Neuronal stem cell (in vitro differentiated cells): ENCODE results near the gene FSD1.

Experiments used
- DNase-seq: peaks from one replicate; pipeline ENCODE4 v3.0.0-alpha.2; 2013; ENCODE audit warnings: low spot score
- H2AFZ ChIP-seq: one replicate; pipeline ENCODE4 v1.6.1; 2013; ENCODE audit warnings: mild to moderate bottlenecking, low read length, inconsistent platforms
- H2AK5ac ChIP-seq: 2 replicates; pipeline ENCODE4 v1.6.1; 2013; ENCODE audit warnings: low read depth, mild to moderate bottlenecking, inconsistent platforms, low read length, moderate library complexity, mixed read lengths
- H2BK120ac ChIP-seq: 2 replicates; pipeline ENCODE4 v1.6.1; 2013; ENCODE audit warnings: low read depth, mild to moderate bottlenecking, inconsistent platforms, low read length, moderate library complexity, mixed read lengths
- H2BK12ac ChIP-seq: one replicate; pipeline ENCODE4 v1.6.1; 2013; ENCODE audit warnings: low read length, inconsistent platforms
- H2BK15ac ChIP-seq: 2 replicates; pipeline ENCODE4 v1.6.1; 2013; ENCODE audit warnings: mild to moderate bottlenecking, low read length, inconsistent platforms, mixed read lengths
- H2BK5ac ChIP-seq: one replicate; pipeline ENCODE4 v1.6.1; 2013; ENCODE audit warnings: inconsistent platforms, mild to moderate bottlenecking, low read length, moderate library complexity
- H3K14ac ChIP-seq: one replicate; pipeline ENCODE4 v1.6.1; 2013; ENCODE audit warnings: low read length, inconsistent platforms
- H3K18ac ChIP-seq: 2 replicates; pipeline ENCODE4 v1.6.1; 2013; ENCODE audit warnings: low read length, inconsistent platforms
- H3K23ac ChIP-seq: 2 replicates; pipeline ENCODE4 v1.6.1; 2013; ENCODE audit warnings: low read depth, mild to moderate bottlenecking, mixed read lengths, low read length, inconsistent platforms; ENCODE audit not compliant: poor library complexity
- H3K27ac ChIP-seq: replicated peaks from 3 replicates; pipeline ENCODE4 v1.5.1; 2013; ENCODE audit warnings: low read length, inconsistent platforms
- H3K27me3 ChIP-seq, 3 experiments: 2 replicates each; pipeline ENCODE4 v1.6.1; 2013; ENCODE audit warnings: low read length in 3 of 3, mild to moderate bottlenecking in 2 of 3, inconsistent platforms in 1 of 3, low read depth in 1 of 3, mixed read lengths in 1 of 3, moderate library complexity in 1 of 3; ENCODE audit not compliant: control insufficient read depth in 3 of 3, insufficient read depth in 3 of 3
- H3K36me3 ChIP-seq, 2 donors: replicated peaks in 1 of 2; 2 replicates each; pipeline ENCODE4 v1.6.1; 2013; ENCODE audit warnings: low read length in 2 of 2; ENCODE audit not compliant: control insufficient read depth in 2 of 2, insufficient read depth in 2 of 2
- H3K4ac ChIP-seq: 2 replicates; pipeline ENCODE4 v1.6.1; 2013; ENCODE audit warnings: inconsistent platforms, mild to moderate bottlenecking, low read length, moderate library complexity
- H3K4me1 ChIP-seq, 2 donors: 1 replicate in 1 of 2; 2 replicates in 1 of 2; pipeline ENCODE4 v1.6.1; 2013; ENCODE audit warnings: low read length in 2 of 2, low read depth in 1 of 2; ENCODE audit not compliant: control insufficient read depth in 2 of 2, insufficient read depth in 1 of 2
- H3K4me2 ChIP-seq: one replicate; pipeline ENCODE4 v1.6.1; 2013; ENCODE audit warnings: mild to moderate bottlenecking, low read length, inconsistent platforms; ENCODE audit not compliant: insufficient read depth, poor library complexity, severe bottlenecking
- H3K4me3 ChIP-seq, 2 donors: 2 replicates each; pipeline ENCODE4 v1.5.1; 2013; ENCODE audit warnings: low read length in 2 of 2, mild to moderate bottlenecking in 2 of 2, inconsistent platforms in 1 of 2, moderate library complexity in 1 of 2
- H3K79me1 ChIP-seq: one replicate; pipeline ENCODE4 v1.6.1; 2013; ENCODE audit warnings: low read depth, mild to moderate bottlenecking, inconsistent platforms, low read length, moderate library complexity
- H3K9ac ChIP-seq: one replicate; pipeline ENCODE4 v1.6.1; 2013; ENCODE audit warnings: mild to moderate bottlenecking, low read depth, low read length, inconsistent platforms; ENCODE audit not compliant: poor library complexity
- H3K9me3 ChIP-seq, 2 donors: replicated peaks in 1 of 2; 2 replicates each; pipeline versions ENCODE3 to v1.6.1; 2013; ENCODE audit warnings: low read length in 2 of 2, mild to moderate bottlenecking in 2 of 2, inconsistent platforms in 1 of 2, low read depth in 1 of 2, mixed read lengths in 1 of 2, moderate library complexity in 1 of 2; ENCODE audit not compliant: control insufficient read depth in 2 of 2, insufficient read depth in 1 of 2
- H4K8ac ChIP-seq: one replicate; pipeline ENCODE4 v1.6.1; 2013; ENCODE audit warnings: low read depth, mild to moderate bottlenecking, inconsistent platforms, low read length, moderate library complexity
- H4K91ac ChIP-seq: one replicate; pipeline ENCODE4 v1.6.1; 2013; ENCODE audit warnings: low read length, low read depth, mild to moderate bottlenecking, inconsistent platforms; ENCODE audit not compliant: poor library complexity
- WGBS, 2 donors: extraction: QIAGEN DNeasy Blood & Tissue Kit; methylation state at CpG; one replicate each; pipeline ENCODE4 v1.1.7; 2013; ENCODE audit warnings: missing lambda C conversion rate in 2 of 2, mixed read lengths in 1 of 2; ENCODE audit not compliant: insufficient read length in 2 of 2, insufficient replicate concordance in 1 of 2; ENCODE audit errors: extremely low coverage in 2 of 2; 5-methylcytosine and 5-hydroxymethylcytosine counted together

FSD1 gene

DNA sequence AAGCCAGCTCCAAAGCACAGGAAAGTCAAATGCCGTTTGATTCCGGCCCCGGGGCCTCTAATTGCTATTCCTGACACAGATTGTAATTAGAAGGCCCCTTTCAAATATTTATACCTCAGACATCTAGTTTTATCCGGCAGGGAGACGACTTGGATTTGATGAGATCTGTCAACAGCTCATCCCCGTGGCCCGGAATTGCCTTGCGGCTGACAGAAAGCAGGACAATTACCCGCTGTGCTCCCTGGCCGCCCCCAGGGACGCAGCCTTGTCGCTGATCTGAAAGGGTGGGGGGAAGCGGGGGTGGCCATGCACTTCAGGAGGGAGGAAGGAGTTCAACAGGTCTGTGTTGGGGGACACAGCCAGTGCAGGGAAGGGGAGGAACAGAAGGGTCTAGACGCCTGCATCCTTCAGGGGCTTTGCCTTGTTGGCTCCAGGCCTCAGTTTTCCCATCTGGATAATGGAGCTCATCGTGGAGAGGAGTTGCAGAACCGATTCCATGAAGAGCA, 27.2 kb upstream of the FSD1 start:
- Histone ChIP-seq H3K9ac (no peak overlapping the region), H3K4ac (no peak overlapping the region), H3K27me3 (peaks cover 0 to 41% (median 12%) of the 10 kb centered on the region in 3 experiments), H2BK15ac (peak overlapping the region; percentile 49), H3K23ac (peak overlapping the region; percentile 95), H2AK5ac (no peak overlapping the region), H3K79me1 (no peaks in the 10 kb centered on the region), H4K8ac (peak overlapping the region; percentile 65), H3K36me3 (no peaks in the 10 kb centered on the region), H2BK12ac (no peak overlapping the region), H3K27ac (no peak overlapping the region), H3K4me2 (no peak overlapping the region), H2BK5ac (no peak overlapping the region), H3K14ac (no peak overlapping the region), H3K9me3 (no peaks in the 10 kb centered on the region), H2AFZ (no peak overlapping the region), H3K18ac (peak overlapping the region; percentile 64), H2BK120ac (no peak overlapping the region), H4K91ac (no peak overlapping the region), H3K4me3 (no peak overlapping the region), H3K4me1 (peaks cover 3 to 14% of the 10 kb centered on the region in 2 donors)
- WGBS, 2 donors = no CpG with 5 or more reads among the region's 16 CpGs
- DNase-seq = no peak

DNA sequence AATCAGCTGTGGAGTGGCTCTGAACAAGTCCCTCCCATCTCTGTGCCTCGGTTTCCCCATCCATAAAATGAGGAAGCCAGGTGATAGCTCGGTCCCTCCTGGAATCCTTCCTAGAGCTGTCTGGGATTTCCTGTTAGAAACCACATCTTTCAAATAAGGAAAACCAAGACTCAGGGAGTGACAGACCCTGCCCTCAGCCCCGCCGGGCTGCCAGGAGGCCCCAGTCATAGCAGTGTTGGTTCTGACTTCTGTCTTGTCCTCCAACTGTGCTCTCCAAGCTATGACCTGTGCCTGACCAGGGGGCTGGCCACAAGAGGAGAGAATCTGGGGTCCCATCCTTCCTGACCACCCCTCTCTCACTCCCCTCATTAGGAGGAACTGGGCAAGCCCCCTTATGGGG, 26.4 kb upstream of the FSD1 start:
- Histone ChIP-seq H3K36me3 (peaks cover 0 to 5% of the 10 kb centered on the region in 2 donors), H3K9ac (no peak overlapping the region), H2BK5ac (no peak overlapping the region), H2AK5ac (no peak overlapping the region), H3K79me1 (no peaks in the 10 kb centered on the region), H3K4me1 (peaks cover 3 to 14% of the 10 kb centered on the region in 2 donors), H3K18ac (peak overlapping the region; percentile 76), H3K4ac (no peak overlapping the region), H3K14ac (peak overlapping the region; percentile 56), H4K91ac (no peak overlapping the region), H2BK120ac (no peak overlapping the region), H3K4me3 (peak overlapping the region in 1 of 2 donors; percentile 65), H3K27ac (no peak overlapping the region), H2AFZ (peak overlapping the region; percentile 85), H2BK12ac (no peak overlapping the region), H3K27me3 (peaks cover 0 to 44% (median 12%) of the 10 kb centered on the region in 3 experiments), H2BK15ac (no peak overlapping the region), H3K9me3 (no peaks in the 10 kb centered on the region), H3K4me2 (no peak overlapping the region), H3K23ac (no peak overlapping the region), H4K8ac (no peak overlapping the region)
- WGBS, 2 donors = no CpG with 5 or more reads among the region's 4 CpGs
- DNase-seq = no peak

DNA sequence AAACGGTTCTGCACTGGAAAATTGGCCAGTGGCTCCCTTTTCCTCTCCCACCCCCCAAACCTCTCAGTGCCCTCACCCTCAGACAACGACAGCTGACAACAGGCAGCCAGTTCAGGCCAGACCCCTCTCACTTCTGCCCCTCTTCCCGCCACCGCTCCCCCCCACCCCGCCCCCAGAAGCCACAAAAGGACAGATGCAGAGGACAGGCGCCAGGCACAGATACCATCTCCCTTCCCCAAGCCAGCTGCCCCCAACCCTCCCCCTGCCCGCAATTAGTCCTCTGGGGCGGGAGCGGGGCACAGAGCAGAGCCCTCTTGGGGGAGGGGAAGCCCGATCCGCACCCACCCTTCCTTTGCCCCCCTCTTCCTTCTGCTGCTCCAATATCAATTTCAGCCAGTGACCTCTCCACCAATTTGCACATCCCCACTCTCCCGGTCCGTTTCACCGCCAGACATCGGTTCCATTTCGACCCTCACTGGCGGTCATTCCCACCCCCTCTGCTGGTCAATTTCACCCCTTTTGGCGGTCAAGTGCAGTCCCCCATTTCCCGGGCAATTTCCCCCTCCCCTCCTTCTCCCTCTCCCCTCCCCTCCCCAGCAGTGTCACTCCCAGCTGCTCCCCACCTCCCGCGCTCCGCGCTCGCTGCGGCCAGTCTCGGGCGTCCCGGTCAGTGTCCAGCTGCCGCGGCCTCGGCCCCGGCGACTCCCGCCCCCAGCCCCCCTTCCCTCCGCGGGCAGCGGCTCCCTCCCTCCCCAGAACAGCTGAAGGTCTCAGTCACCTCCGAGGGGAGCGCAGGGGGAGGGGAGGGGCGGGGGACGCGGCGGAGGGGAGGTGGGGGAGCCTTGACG, 25.8 kb upstream of the FSD1 start, which contains the start of gene SHD:
Gene SHD, plus strand, starts transcription at position 848 of the 848 bp plus-strand sequence. CDS start 798 bp downstream, outside the sequence.
- Histone ChIP-seq H3K4me2 (peak within 1 kb of the TSS; percentile 71), H2BK12ac (no peak within 1 kb of the TSS), H2AFZ (peak within 1 kb of the TSS; percentile 85), H2AK5ac (peak within 1 kb of the TSS; percentile 92), H3K27ac (no peak within 1 kb of the TSS), H3K4me1 (peaks cover 3 to 14% of the 10 kb centered on the region in 2 donors), H3K4me3 (peak within 1 kb of the TSS; percentile 65 to 69), H3K9ac (peak within 1 kb of the TSS; percentile 77), H3K79me1 (no peaks in the 10 kb centered on the region), H3K14ac (peak within 1 kb of the TSS; percentile 56), H4K91ac (no peak within 1 kb of the TSS), H3K9me3 (no peaks in the 10 kb centered on the region), H3K36me3 (peaks cover 0 to 8% of the 10 kb centered on the region in 2 donors), H3K27me3 (peaks cover 0 to 45% (median 12%) of the 10 kb centered on the region in 3 experiments), H3K18ac (peak within 1 kb of the TSS; percentile 87), H2BK15ac (peak within 1 kb of the TSS; percentile 58), H3K4ac (no peak within 1 kb of the TSS), H3K23ac (no peak within 1 kb of the TSS), H4K8ac (no peak within 1 kb of the TSS), H2BK120ac (peak within 1 kb of the TSS; percentile 87), H2BK5ac (no peak within 1 kb of the TSS)
- WGBS, 2 donors = no CpG with 5 or more reads among the region's 44 CpGs
- no peak for DNase-seq

DNA sequence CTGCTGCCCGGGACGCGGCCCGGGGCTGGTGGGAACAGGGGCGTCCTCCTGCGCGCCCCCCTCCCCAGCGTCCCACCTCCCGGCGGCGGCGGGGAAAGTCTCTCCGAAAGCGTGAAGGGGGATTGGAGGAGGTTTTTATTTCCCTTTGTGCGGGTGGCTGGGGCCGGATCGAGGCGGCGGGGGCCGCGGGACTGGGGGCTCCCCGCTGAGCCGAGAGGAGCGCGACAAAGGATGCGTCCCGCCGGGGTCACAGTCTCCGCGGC, 25.2 kb upstream of the FSD1 start:
- H2BK12ac ChIP-seq = no peak overlapping the region
- WGBS, 2 donors = no CpG with 5 or more reads among the region's 30 CpGs
- peak overlapping the region; percentile 85 for H2AFZ ChIP-seq
- no peak overlapping the region for H4K8ac ChIP-seq
- peaks cover 0 to 45% (median 12%) of the 10 kb centered on the region in 3 experiments for H3K27me3 ChIP-seq
- no peak overlapping the region for H2BK120ac ChIP-seq
- H3K36me3 ChIP-seq = peaks cover 0 to 9% of the 10 kb centered on the region in 2 donors
- no peaks in the 10 kb centered on the region for H3K9me3 ChIP-seq
- no peak overlapping the region for H2AK5ac ChIP-seq
- no peak overlapping the region for H4K91ac ChIP-seq
- H3K14ac ChIP-seq = no peak overlapping the region
- peaks cover 3 to 14% of the 10 kb centered on the region in 2 donors for H3K4me1 ChIP-seq
- no peak for DNase-seq
- H3K79me1 ChIP-seq = no peaks in the 10 kb centered on the region
- no peak overlapping the region for H3K4ac ChIP-seq
- H3K18ac ChIP-seq = peak overlapping the region; percentile 38
- H3K23ac ChIP-seq = no peak overlapping the region
- H3K4me3 ChIP-seq = peak overlapping the region; percentile 65 to 69
- H2BK15ac ChIP-seq = no peak overlapping the region
- no peak overlapping the region for H3K27ac ChIP-seq
- H3K4me2 ChIP-seq = peak overlapping the region; percentile 71
- H2BK5ac ChIP-seq = no peak overlapping the region
- no peak overlapping the region for H3K9ac ChIP-seq
